Peyer's patch (tissue), 4 donors: Measurements from ENCODE around the gene ABLIM1.

Experiments
- POLR2A ChIP-seq, 2 donors: fragments of 450-650 bp; IDR thresholded peaks; one replicate each; pipeline ENCODE4 v1.5.1; 2017; ENCODE audit warnings: antibody characterized with exemption in 2 of 2, mild to moderate bottlenecking in 2 of 2, moderate library complexity in 2 of 2
- TF ChIP-seq, protein P1 (sequence below), 6 experiments: fragments of 450-650 bp in 4 of 6; fragments of 200-600 bp in 2 of 6; sonication (generic) in 1 of 6; IDR thresholded peaks; one replicate each; pipeline ENCODE4 v1.5.1; 2017 to 2019; ENCODE audit warnings: antibody characterized with exemption in 6 of 6, mild to moderate bottlenecking in 3 of 6, moderate library complexity in 1 of 6

DNA sequence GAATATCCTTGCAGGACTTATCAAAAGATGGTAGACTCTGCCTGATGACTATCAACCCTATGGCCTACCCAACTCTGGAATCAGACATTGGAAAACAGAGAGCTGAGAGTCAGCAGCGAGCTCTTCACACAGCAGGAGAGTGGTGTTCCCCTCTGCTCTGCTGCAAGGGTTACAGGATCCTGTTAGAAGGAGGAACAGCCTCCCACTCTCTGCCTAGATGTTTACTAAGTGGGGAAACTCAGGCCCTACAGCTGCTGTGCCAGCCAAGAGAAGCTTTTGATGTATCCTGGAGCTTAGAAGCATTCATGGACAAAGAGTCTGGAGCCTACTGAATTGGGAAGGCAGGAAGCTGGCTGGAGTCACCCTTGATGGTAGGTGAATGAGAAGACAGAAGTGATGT, 104.6 kb downstream of the ABLIM1 start:
- TF ChIP-seq, protein P1, sequence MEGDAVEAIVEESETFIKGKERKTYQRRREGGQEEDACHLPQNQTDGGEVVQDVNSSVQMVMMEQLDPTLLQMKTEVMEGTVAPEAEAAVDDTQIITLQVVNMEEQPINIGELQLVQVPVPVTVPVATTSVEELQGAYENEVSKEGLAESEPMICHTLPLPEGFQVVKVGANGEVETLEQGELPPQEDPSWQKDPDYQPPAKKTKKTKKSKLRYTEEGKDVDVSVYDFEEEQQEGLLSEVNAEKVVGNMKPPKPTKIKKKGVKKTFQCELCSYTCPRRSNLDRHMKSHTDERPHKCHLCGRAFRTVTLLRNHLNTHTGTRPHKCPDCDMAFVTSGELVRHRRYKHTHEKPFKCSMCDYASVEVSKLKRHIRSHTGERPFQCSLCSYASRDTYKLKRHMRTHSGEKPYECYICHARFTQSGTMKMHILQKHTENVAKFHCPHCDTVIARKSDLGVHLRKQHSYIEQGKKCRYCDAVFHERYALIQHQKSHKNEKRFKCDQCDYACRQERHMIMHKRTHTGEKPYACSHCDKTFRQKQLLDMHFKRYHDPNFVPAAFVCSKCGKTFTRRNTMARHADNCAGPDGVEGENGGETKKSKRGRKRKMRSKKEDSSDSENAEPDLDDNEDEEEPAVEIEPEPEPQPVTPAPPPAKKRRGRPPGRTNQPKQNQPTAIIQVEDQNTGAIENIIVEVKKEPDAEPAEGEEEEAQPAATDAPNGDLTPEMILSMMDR (IDR thresholded peaks at IDR 0.05) = no peak
- TF ChIP-seq POLR2A (IDR thresholded peaks at IDR 0.05) = no peak
